Osteoblast (primary cell): Measurements from ENCODE around the gene CLDN7. TPM values are rescaled to one million over a fixed set of nuclear protein-coding genes. Genes with fewer than 3 reads are reported as not detected.
A peak's percentile ranks its signal among the peaks of the same experiment; 100 is the strongest.

Experiments used
- DNase-seq: peaks from one replicate; pipeline ENCODE4 v3.0.0; 2011; ENCODE audit warnings: low spot score, mixed read lengths; ENCODE audit not compliant: insufficient read length; ENCODE audit errors: missing footprints
- H2AFZ ChIP-seq: 2 replicates; pipeline ENCODE4 v1.6.0; 2011; ENCODE audit warnings: mild to moderate bottlenecking, low read length
- H3K27ac ChIP-seq: 2 replicates; pipeline ENCODE4 v1.5.1; 2011; ENCODE audit warnings: mild to moderate bottlenecking, low read depth, low read length, moderate library complexity
- H3K27me3 ChIP-seq: 2 replicates; pipeline ENCODE4 v1.6.0; 2012; ENCODE audit warnings: mild to moderate bottlenecking, control low read depth, inconsistent platforms, low read length, moderate library complexity; ENCODE audit not compliant: insufficient read depth
- H3K36me3 ChIP-seq: 2 replicates; pipeline ENCODE4 v1.5.1; 2011; ENCODE audit warnings: mild to moderate bottlenecking, low read length, control low read depth, moderate library complexity; ENCODE audit not compliant: insufficient read depth
- H3K4me1 ChIP-seq: 2 replicates; pipeline ENCODE4 v1.5.1; 2011; ENCODE audit warnings: mild to moderate bottlenecking, low read length, control low read depth, moderate library complexity; ENCODE audit not compliant: insufficient read depth
- H3K4me2 ChIP-seq: 2 replicates; pipeline ENCODE4 v1.6.0; 2011; ENCODE audit warnings: mild to moderate bottlenecking, low read length; ENCODE audit not compliant: insufficient read depth
- H3K4me3 ChIP-seq: fragments of 200-600 bp; sonication (generic); 3 replicates; pipeline ENCODE4 v1.5.1; 2012; ENCODE audit warnings: mild to moderate bottlenecking, low read length, inconsistent platforms; ENCODE audit not compliant: insufficient read depth
- H3K79me2 ChIP-seq: 2 replicates; pipeline ENCODE4 v1.6.0; 2012; ENCODE audit warnings: mild to moderate bottlenecking, low read length, control low read depth, inconsistent platforms; ENCODE audit not compliant: insufficient read depth
- H3K9me3 ChIP-seq: 2 replicates; pipeline ENCODE4 v1.5.1; 2011; ENCODE audit warnings: low read depth, low read length, control low read depth
- H4K20me1 ChIP-seq: 2 replicates; pipeline ENCODE4 v1.6.0; 2012; ENCODE audit warnings: mild to moderate bottlenecking, low read length, control low read depth; ENCODE audit not compliant: insufficient read depth
- CTCF ChIP-seq: IDR thresholded peaks from 2 replicates; pipeline ENCODE4 v1.5.1; 2011; ENCODE audit warnings: mild to moderate bottlenecking, low read depth, low read length, moderate library complexity; ENCODE audit errors: extremely low read depth
- total RNA-seq: library from RNA; depleted of rRNA; stranded (reverse); fragments of >200 nt; gene quantifications from 2 replicates; pipeline ENCODE4 v1.2.3, GENCODE V29; 2012

CLDN7 gene
- total RNA-seq, 1 donor: 0.36 TPM

GRCh38 chr17:7221278-7222092, 40.8 kb downstream of the CLDN7 start:
- no peak for DNase-seq
- peak overlapping the region; percentile 97 for H3K4me3 ChIP-seq
- peaks cover 46% of the 10 kb centered on the region for H4K20me1 ChIP-seq
- H3K79me2 ChIP-seq: peaks cover 42% of the 10 kb centered on the region
- peak overlapping the region; percentile 94 for H3K27ac ChIP-seq
- H3K4me1 ChIP-seq: peaks cover 35% of the 10 kb centered on the region
- H2AFZ ChIP-seq: no peak overlapping the region
- H3K9me3 ChIP-seq: no peaks in the 10 kb centered on the region
- H3K4me2 ChIP-seq: peak overlapping the region; percentile 99
- no peak for TF ChIP-seq CTCF
- no peaks in the 10 kb centered on the region for H3K27me3 ChIP-seq
- peaks cover 50% of the 10 kb centered on the region for H3K36me3 ChIP-seq

GRCh38 chr17:7220593-7221277, 41.5 kb downstream of the CLDN7 start:
- Histone ChIP-seq H3K36me3 (peaks cover 49% of the 10 kb centered on the region), H3K79me2 (peaks cover 49% of the 10 kb centered on the region), H3K27ac (peak overlapping the region; percentile 94), H3K4me1 (peaks cover 42% of the 10 kb centered on the region), H2AFZ (no peak overlapping the region), H3K27me3 (no peaks in the 10 kb centered on the region), H3K4me2 (peak overlapping the region; percentile 99), H3K9me3 (no peaks in the 10 kb centered on the region), H4K20me1 (peaks cover 53% of the 10 kb centered on the region), H3K4me3 (peak overlapping the region; percentile 97)
- peak; percentile 92 for DNase-seq
- TF ChIP-seq CTCF: peak; percentile 53

- Histone ChIP-seq H2AFZ (peak within 1 kb of the TSS; percentile 89), H3K4me3 (peak within 1 kb of the TSS; percentile 97), H3K79me2 (peaks cover 52% of the 10 kb centered on the region), H3K4me1 (peaks cover 48% of the 10 kb centered on the region), H3K27me3 (no peaks in the 10 kb centered on the region), H3K9me3 (no peaks in the 10 kb centered on the region), H3K4me2 (peak within 1 kb of the TSS; percentile 99), H3K27ac (peak within 1 kb of the TSS; percentile 94), H4K20me1 (peaks cover 57% of the 10 kb centered on the region), H3K36me3 (peaks cover 42% of the 10 kb centered on the region)
- DNase-seq: peak; percentile 99
- no peak for TF ChIP-seq CTCF
These were observed 42.3 kb downstream of the CLDN7 start, which contains the start of the genes ACADVL and DLG4 for GRCh38 chr17:7219812-7220592. Gene ACADVL (plus strand): TSS chr17:7219938. CDS start chr17:7219985, 47 bp downstream. Gene DLG4 (minus strand): TSS chr17:7219836.
